NT2/D1 (cell line): ENCODE data around the gene IFI27L2.

Source experiments
- DNase-seq: peaks from one replicate; pipeline ENCODE4 v3.0.0-alpha.2; 2011; ENCODE audit warnings: low read depth, low spot score
- H3K27me3 ChIP-seq: 2 replicates; pipeline ENCODE4 v1.6.0; 2011; ENCODE audit warnings: mild to moderate bottlenecking; ENCODE audit not compliant: insufficient read length, insufficient read depth
- H3K36me3 ChIP-seq: 2 replicates; pipeline ENCODE4 v1.6.1; 2011; ENCODE audit warnings: mild to moderate bottlenecking, low read length, mixed read lengths; ENCODE audit not compliant: insufficient read depth, insufficient read length
- H3K4me1 ChIP-seq: 2 replicates; pipeline ENCODE4 v1.5.1; 2011; ENCODE audit not compliant: insufficient read depth, insufficient read length
- H3K4me3 ChIP-seq: 2 replicates; pipeline ENCODE4 v1.5.1; 2011; ENCODE audit warnings: low read depth; ENCODE audit not compliant: insufficient read length
- H3K9ac ChIP-seq: 2 replicates; pipeline ENCODE4 v1.6.0; 2011; ENCODE audit warnings: low read depth; ENCODE audit not compliant: insufficient read length
- H3K9me3 ChIP-seq: 2 replicates; pipeline ENCODE4 v1.5.1; 2011; ENCODE audit warnings: mild to moderate bottlenecking, low read length; ENCODE audit not compliant: insufficient read depth
- SUZ12 ChIP-seq: IDR thresholded peaks from 2 replicates; pipeline ENCODE4 v1.6.1; 2011; ENCODE audit not compliant: insufficient read length, insufficient read depth; ENCODE audit errors: extremely low read depth
- YY1 ChIP-seq: IDR thresholded peaks from 2 replicates; pipeline ENCODE4 v1.6.1; 2011; ENCODE audit not compliant: insufficient read length, insufficient read depth
- ZNF274 ChIP-seq: IDR thresholded peaks from 2 replicates; pipeline ENCODE4 v1.6.1; 2011; ENCODE audit warnings: mild to moderate bottlenecking, low read depth, low read length

The IFI27L2 gene

DNA sequence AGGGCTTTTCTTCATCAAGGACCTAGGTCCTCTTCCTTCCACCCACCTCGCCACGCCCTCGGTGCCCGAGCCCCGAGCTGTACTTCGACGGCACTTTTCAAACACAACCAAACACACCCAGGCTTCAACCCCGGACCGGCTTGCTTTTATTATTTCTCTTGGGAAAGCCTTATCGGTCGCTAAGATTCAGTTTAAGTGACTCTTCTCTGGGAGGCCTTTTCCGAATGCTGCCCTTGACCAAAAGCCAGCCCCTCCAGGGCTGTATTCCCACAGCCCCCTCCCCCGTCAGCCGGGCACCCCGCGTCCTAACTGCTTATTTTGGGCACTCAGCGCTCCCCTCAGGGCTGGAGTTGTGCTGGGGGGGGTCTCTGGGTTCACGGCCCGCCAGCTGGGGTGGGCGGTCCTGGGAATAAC, 44.1 kb upstream of the IFI27L2 start:
- H3K36me3 ChIP-seq: no peaks in the 10 kb centered on the region

DNA sequence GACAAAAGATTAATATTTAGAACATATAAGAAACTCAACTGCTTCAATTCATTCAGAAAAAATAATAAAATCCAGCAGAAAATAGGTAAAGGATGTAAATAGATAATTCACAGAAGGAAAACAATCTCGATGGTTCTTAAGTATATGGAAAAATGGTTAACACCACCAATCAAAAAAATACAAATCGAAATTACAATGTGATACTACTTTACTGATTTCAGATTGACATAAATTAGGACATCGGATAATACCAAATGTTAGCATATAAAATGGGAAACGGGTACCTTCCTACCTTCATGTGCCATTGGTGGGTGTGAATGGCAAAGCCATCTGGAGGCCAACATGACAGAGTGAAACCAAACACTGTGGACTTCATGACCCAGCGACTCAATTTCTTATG, 43.1 kb upstream of the IFI27L2 start:
- no peak overlapping the region for H3K9ac ChIP-seq
- DNase-seq: no peak
- TF ChIP-seq SUZ12 (no peak), YY1 (no peak)
- peaks cover 21% of the 10 kb centered on the region for H3K27me3 ChIP-seq
- H3K36me3 ChIP-seq: no peaks in the 10 kb centered on the region
- peaks cover 5% of the 10 kb centered on the region; the same call in 1 of the 2 replicates for H3K9me3 ChIP-seq
- H3K4me3 ChIP-seq: no peak overlapping the region
- no peaks in the 10 kb centered on the region for H3K4me1 ChIP-seq

More for the DNA sequence above, 44.1 kb upstream of the IFI27L2 start:
- H3K9me3 ChIP-seq: peaks cover 5% of the 10 kb centered on the region; the same call in 1 of the 2 replicates
- H3K4me1 ChIP-seq: no peaks in the 10 kb centered on the region
- peak overlapping the region; percentile 61 for H3K9ac ChIP-seq
- H3K4me3 ChIP-seq: peak overlapping the region; percentile 46
- DNase-seq: no peak
- peaks cover 21% of the 10 kb centered on the region for H3K27me3 ChIP-seq
- TF ChIP-seq ZNF274 (no peak), SUZ12 (no peak), YY1 (no peak)

DNA sequence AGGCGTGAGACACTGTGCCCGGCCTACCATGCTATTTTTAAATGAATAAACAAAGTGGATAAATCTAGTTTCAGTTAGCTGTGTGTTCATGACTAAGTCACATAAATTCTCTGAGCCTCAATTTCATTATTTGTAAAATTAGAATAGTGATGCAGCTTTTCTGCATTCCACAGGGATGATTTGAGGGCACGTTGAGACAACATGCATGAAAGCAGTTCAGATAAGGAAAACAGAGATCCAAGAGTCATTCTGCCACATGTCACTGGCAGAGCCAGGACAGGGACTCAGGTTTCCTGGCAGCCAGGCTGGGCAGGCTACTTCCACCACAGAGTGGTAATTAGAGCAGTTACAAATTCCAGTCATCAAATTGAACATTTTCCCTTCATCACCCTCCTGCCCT, 41.8 kb upstream of the IFI27L2 start:
- Histone ChIP-seq H3K36me3 (no peaks in the 10 kb centered on the region), H3K9ac (no peak overlapping the region), H3K4me3 (no peak overlapping the region), H3K9me3 (peaks cover 5% of the 10 kb centered on the region; the same call in 1 of the 2 replicates), H3K4me1 (no peaks in the 10 kb centered on the region), H3K27me3 (peaks cover 21% of the 10 kb centered on the region)
- no peak for DNase-seq
- TF ChIP-seq SUZ12 (no peak), ZNF274 (no peak), YY1 (no peak)

DNA sequence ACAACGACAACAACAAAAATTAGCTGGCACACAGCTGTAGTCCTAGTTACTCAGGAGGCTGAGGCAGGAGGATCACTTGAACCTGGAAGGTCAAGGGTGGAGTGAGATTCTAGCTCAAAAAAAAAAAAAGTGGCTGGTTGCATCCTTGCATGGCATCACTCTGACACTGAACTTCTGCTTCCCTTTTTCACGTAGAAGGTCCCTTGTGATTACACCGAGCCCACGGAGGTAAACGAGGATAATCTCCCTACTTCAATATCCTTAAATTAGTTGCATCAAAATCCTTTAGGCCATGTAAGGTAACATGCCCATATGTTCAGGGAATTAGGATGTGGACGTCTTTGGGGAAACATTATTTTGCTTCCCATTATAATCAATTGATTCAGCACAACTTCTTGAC, 40.7 kb upstream of the IFI27L2 start:
- Histone ChIP-seq H3K9me3 (peaks cover 5% of the 10 kb centered on the region; the same call in 1 of the 2 replicates), H3K4me1 (peaks cover 5% of the 10 kb centered on the region), H3K4me3 (no peak overlapping the region), H3K27me3 (peaks cover 16% of the 10 kb centered on the region), H3K9ac (no peak overlapping the region), H3K36me3 (no peaks in the 10 kb centered on the region)
- no peak for DNase-seq
- no peak for TF ChIP-seq YY1
- no peak for TF ChIP-seq ZNF274
- no peak for TF ChIP-seq SUZ12

DNA sequence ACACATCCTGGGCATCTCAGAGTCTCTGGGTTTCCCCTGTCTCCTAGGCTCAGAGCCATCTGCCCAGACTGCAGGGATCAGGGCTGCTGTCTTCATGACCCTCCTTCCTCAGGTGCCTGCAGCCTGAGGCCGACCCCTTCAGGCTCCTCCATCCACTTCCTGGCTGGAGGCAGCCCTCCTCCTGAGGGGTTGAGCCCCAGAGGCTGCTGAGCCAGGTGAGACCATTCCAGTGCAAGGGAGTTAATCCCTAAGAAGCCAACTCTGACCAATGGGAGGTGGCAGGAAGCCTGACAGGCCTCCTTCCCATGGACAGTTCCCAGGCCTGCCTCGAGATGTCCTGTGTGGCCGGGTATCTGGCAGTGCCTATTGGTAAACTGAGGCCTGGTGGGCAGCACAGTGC, 36.3 kb upstream of the IFI27L2 start:
- no peak for DNase-seq
- Histone ChIP-seq H3K27me3 (peaks cover 12% of the 10 kb centered on the region), H3K9me3 (peaks cover 5% of the 10 kb centered on the region; the same call in 1 of the 2 replicates), H3K36me3 (no peaks in the 10 kb centered on the region), H3K4me3 (no peak overlapping the region), H3K4me1 (peaks cover 10% of the 10 kb centered on the region), H3K9ac (no peak overlapping the region)
- TF ChIP-seq SUZ12: no peak
- TF ChIP-seq ZNF274: no peak
- no peak for TF ChIP-seq YY1

DNA sequence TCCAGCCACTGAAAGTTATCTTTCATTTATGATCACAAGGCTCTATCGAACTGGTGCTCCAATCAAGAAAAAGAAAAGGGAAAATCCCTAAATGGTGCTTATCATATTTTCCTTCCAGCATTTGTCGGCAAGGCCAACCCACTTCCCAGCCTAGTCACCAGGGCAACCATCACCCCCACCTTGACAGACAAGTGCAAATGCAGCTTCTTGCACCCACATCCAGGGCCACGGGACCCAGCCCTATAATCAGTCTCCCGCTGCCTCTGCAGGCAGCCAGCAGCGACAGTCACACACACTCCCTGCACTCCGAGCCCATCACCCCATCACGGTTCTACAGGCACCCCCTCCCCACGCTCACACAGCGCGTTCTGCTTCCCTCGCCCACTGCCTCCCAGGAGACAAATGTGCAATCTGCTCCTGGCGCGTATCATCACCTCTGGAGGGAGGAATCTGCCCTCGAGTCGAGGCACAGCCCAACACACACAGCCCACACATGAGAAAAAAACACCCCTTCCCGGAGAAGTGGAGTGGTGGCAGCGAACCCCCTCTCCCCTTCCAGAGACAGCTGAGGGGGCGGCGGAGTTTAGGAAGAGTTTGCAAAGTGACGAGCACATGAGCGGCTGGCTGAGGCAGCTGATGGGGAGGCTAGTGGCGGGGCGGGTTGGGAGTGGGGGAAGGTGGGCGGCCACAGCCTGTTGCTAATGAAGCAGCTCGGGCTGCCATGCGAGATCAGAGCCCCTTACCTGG, 35.5 kb upstream of the IFI27L2 start:
- H3K4me3 ChIP-seq: no peak overlapping the region
- no peak for DNase-seq
- peaks cover 10% of the 10 kb centered on the region for H3K4me1 ChIP-seq
- no peaks in the 10 kb centered on the region for H3K36me3 ChIP-seq
- H3K9ac ChIP-seq: peak overlapping the region; percentile 38
- TF ChIP-seq ZNF274 (no peak), YY1 (no peak), SUZ12 (no peak)
- H3K9me3 ChIP-seq: peaks cover 5% of the 10 kb centered on the region; the same call in 1 of the 2 replicates
- H3K27me3 ChIP-seq: peaks cover 12% of the 10 kb centered on the region

DNA sequence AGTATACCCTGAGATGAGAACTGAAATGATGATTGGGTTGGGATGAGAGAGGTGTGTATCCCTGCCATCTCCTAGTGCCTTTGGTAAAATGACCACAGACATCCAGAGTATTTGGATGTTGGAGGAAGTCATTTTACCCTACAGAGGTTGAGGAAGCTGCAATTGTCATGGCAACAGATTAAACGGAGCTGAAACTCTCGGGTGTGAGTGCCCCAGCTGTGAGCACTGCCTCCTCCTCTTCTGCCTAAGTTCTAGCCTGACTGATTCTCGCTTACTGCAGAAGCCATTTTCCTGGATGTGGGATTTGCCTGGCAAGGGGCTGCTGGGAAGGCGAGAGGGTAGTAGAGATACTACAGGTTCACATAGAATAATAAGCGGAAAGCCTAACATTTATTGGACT, 34.4 kb upstream of the IFI27L2 start:
- no peaks in the 10 kb centered on the region for H3K36me3 ChIP-seq
- peaks cover 2% of the 10 kb centered on the region; the same call in 1 of the 2 replicates for H3K9me3 ChIP-seq
- H3K4me1 ChIP-seq: peaks cover 10% of the 10 kb centered on the region
- H3K27me3 ChIP-seq: peaks cover 12% of the 10 kb centered on the region
- no peak for DNase-seq
- no peak for TF ChIP-seq YY1
- TF ChIP-seq ZNF274: no peak
- TF ChIP-seq SUZ12: no peak
- no peak overlapping the region for H3K4me3 ChIP-seq
- no peak overlapping the region for H3K9ac ChIP-seq
